HepG2 (cell line): ENCODE results near the gene SFTA2. TPM values are rescaled to one million over a fixed set of nuclear protein-coding genes. Genes with fewer than 3 reads are reported as not detected.

Experiments used
- ATAC-seq: fragments of 200-7000 bp; cut with Tn5 transposase; 3 replicates; pipeline ENCODE4 v1.9.1; 2020; ENCODE audit warnings: mild to moderate bottlenecking, moderate library complexity
- BruUV-seq: library from RNA; stranded (reverse); fragments of 400-500 nt; replicated peaks from 2 replicates; lab custom pipeline; 2021; lab: Mats Ljungman, UMichigan
- CTCF ChIA-PET: fragments of 300-600 bp; formaldehyde crosslinking; extraction: SDS; loops from one replicate; lab custom pipeline; 2021; ENCODE audit warnings: low total read pairs, inconsistent platforms, low intra/inter-chr PET ratio; lab: Yijun Ruan, JAX
- POLR2A ChIA-PET: fragments of 350-600 bp; sonication (Branson Sonifier 250); formaldehyde crosslinking; loops from one replicate; lab custom pipeline; 2020; ENCODE audit warnings: antibody characterized with exemption, inconsistent platforms; lab: Yijun Ruan, JAX
- DNase-seq: peaks from one replicate; pipeline ENCODE4 v3.0.0-alpha.2; 2015; ENCODE audit warnings: low spot score
- FAIRE-seq: peaks from 3 replicates; lab custom pipeline; 2011; peaks lifted over from hg19 to GRCh38; lab: Jason Lieb, UNC
- H2AFZ ChIP-seq: one replicate; pipeline ENCODE4 v1.6.1; 2011; ENCODE audit warnings: low read length, inconsistent platforms
- H3K27ac ChIP-seq: fragments of 300-600 bp; 3 replicates; pipeline ENCODE4 v1.8.0; 2011; ENCODE audit warnings: mixed run types, mild to moderate bottlenecking, mixed read lengths, low read length, inconsistent platforms; ENCODE audit not compliant: insufficient read depth; ENCODE audit errors: extremely low read length
- H3K27me3 ChIP-seq, 2 experiments: fragments of 200-600 bp in 1 of 2; 2 replicates in 1 of 2; 3 replicates in 1 of 2; pipeline versions ENCODE4 v1.6.0 to v1.8.0; 2011; ENCODE audit warnings: low read length in 2 of 2, mild to moderate bottlenecking in 2 of 2, moderate library complexity in 2 of 2, inconsistent platforms in 1 of 2; ENCODE audit not compliant: insufficient read depth in 2 of 2, control insufficient read depth in 1 of 2
- H3K36me3 ChIP-seq, 2 experiments: fragments of 200-600 bp in 1 of 2; replicated peaks in 1 of 2; 2 replicates in 1 of 2; 3 replicates in 1 of 2; pipeline versions ENCODE4 v1.5.1 to v1.8.0; 2011; ENCODE audit warnings: low read length in 2 of 2, inconsistent platforms in 1 of 2; ENCODE audit not compliant: insufficient read depth in 2 of 2, control insufficient read depth in 1 of 2
- H3K4me1 ChIP-seq: 2 replicates; pipeline ENCODE4 v1.5.1; 2012; ENCODE audit warnings: low read length, inconsistent platforms; ENCODE audit not compliant: insufficient read depth
- H3K4me2 ChIP-seq: 2 replicates; pipeline ENCODE4 v1.6.0; 2011; ENCODE audit warnings: low read depth, low read length, inconsistent platforms
- H3K4me3 ChIP-seq, 3 experiments: fragments of 200-600 bp in 1 of 3; sonication (generic), shearing (Covaris generic) in 1 of 3; replicated peaks in 1 of 3; 2 replicates each; pipeline ENCODE4 v1.5.1; 2011 to 2016; ENCODE audit warnings: low read length in 3 of 3, inconsistent platforms in 2 of 3, low read depth in 2 of 3, mild to moderate bottlenecking in 2 of 3, control low read depth in 1 of 3, mixed read lengths in 1 of 3; ENCODE audit not compliant: insufficient read depth in 1 of 3
- H3K79me2 ChIP-seq: one replicate; pipeline ENCODE4 v1.6.1; 2011; ENCODE audit warnings: low read length, inconsistent platforms; ENCODE audit not compliant: insufficient read depth
- H3K9ac ChIP-seq: 2 replicates; pipeline ENCODE4 v1.6.0; 2011; ENCODE audit warnings: mild to moderate bottlenecking, low read depth, low read length, inconsistent platforms; ENCODE audit not compliant: insufficient read depth
- H3K9me3 ChIP-seq: 2 replicates; pipeline ENCODE4 v1.5.1; 2012; ENCODE audit warnings: mild to moderate bottlenecking, low read length
- H4K20me1 ChIP-seq: 2 replicates; pipeline ENCODE4 v1.6.0; 2011; ENCODE audit warnings: inconsistent platforms, mild to moderate bottlenecking, low read length, moderate library complexity; ENCODE audit not compliant: insufficient read depth
- ATF6 ChIP-seq: sonication (generic); formaldehyde crosslinking; conservative IDR thresholded peaks from 2 replicates; pipeline ENCODE4 v1.4.0; 2020; ENCODE audit warnings: missing genetic modification reagents
- CHCHD3 ChIP-seq: sonication (generic); formaldehyde crosslinking; IDR thresholded peaks from 2 replicates; pipeline ENCODE4 v1.8.0; 2022; ENCODE audit warnings: mild to moderate bottlenecking, missing genetic modification reagents, moderate library complexity
- GZF1 ChIP-seq: sonication (generic); formaldehyde crosslinking; IDR thresholded peaks from 2 replicates; pipeline ENCODE4 v1.5.1; 2020; ENCODE audit warnings: mild to moderate bottlenecking, missing genetic modification reagents
- HDAC2 ChIP-seq: sonication (generic); formaldehyde crosslinking; IDR thresholded peaks from 2 replicates; pipeline ENCODE4 v1.4.0; 2020; ENCODE audit warnings: missing genetic modification reagents
- HNRNPLL ChIP-seq: fragments of 200-400 bp; formaldehyde crosslinking; IDR thresholded peaks from 2 replicates; pipeline ENCODE4 v1.6.1; 2017; ENCODE audit warnings: mild to moderate bottlenecking, low read depth, low read length; ENCODE audit not compliant: poor library complexity, severe bottlenecking
- MAX ChIP-seq: IDR thresholded peaks from 2 replicates; pipeline ENCODE4 v1.6.1; 2012; ENCODE audit warnings: inconsistent platforms
- MXD4 ChIP-seq: IDR thresholded peaks from 2 replicates; pipeline ENCODE4 v1.6.1; 2016; ENCODE audit warnings: mild to moderate bottlenecking, missing biosample characterization, missing genetic modification reagents
- NR2F2 ChIP-seq: IDR thresholded peaks from 2 replicates; pipeline ENCODE4 v1.6.1; 2012; ENCODE audit warnings: low read depth, inconsistent platforms, borderline replicate concordance
- PAF1 ChIP-seq: IDR thresholded peaks from 2 replicates; pipeline ENCODE4 v1.6.1; 2016; ENCODE audit warnings: missing genetic modification reagents, missing compliant biosample characterization
- RFXAP ChIP-seq: sonication (generic); formaldehyde crosslinking; IDR thresholded peaks from 2 replicates; pipeline ENCODE4 v1.4.0; 2020; ENCODE audit warnings: missing genetic modification reagents, borderline replicate concordance
- RXRA ChIP-seq: sonication (generic); formaldehyde crosslinking; IDR thresholded peaks from 2 replicates; pipeline ENCODE4 v1.5.1; 2020; ENCODE audit warnings: missing genetic modification reagents
- SNAI1 ChIP-seq: sonication (generic); formaldehyde crosslinking; IDR thresholded peaks from 2 replicates; pipeline ENCODE4 v1.5.0; 2020; ENCODE audit warnings: mild to moderate bottlenecking, missing genetic modification reagents, borderline replicate concordance
- SRF ChIP-seq: IDR thresholded peaks from 2 replicates; pipeline ENCODE4 v1.6.1; 2011; ENCODE audit warnings: mild to moderate bottlenecking, low read depth, low read length, moderate library complexity
- ZNF335 ChIP-seq: sonication (generic); formaldehyde crosslinking; IDR thresholded peaks from 2 replicates; pipeline ENCODE4 v1.4.0; 2020; ENCODE audit warnings: missing genetic modification reagents
- ZNF703 ChIP-seq: sonication (generic); formaldehyde crosslinking; IDR thresholded peaks from 2 replicates; pipeline ENCODE4 v1.5.1; 2020; ENCODE audit warnings: missing genetic modification reagents, mild to moderate bottlenecking, moderate library complexity, borderline replicate concordance
- ZXDC ChIP-seq: sonication (generic); formaldehyde crosslinking; IDR thresholded peaks from 2 replicates; pipeline ENCODE4 v1.5.0; 2020; ENCODE audit warnings: mild to moderate bottlenecking, missing genetic modification reagents
- WGBS: methylation state at CpG from one replicate; pipeline ENCODE4 v1.1.6; 2017; ENCODE audit warnings: low lambda C conversion rate; 5-methylcytosine and 5-hydroxymethylcytosine counted together
- in situ Hi-C: cut with HindIII; loops from 2 replicates; pipeline ENCODE4 v1.10.0; 2017; ENCODE audit warnings: low pct_unique_long_range_greater_than_20kb; ENCODE audit not compliant: extremely low pct_ligation_motif_present
- intact Hi-C: fragments of 100-400 bp; cut with micrococcal nuclease; formaldehyde crosslinking; loops from one replicate; pipeline ENCODE4 v1.10.0; 2022; ENCODE audit not compliant: unreplicated experiment
- polyA plus RNA-seq, 8 experiments: library from polyadenylated mRNA; depleted of rRNA in 3 of 8; stranded (reverse) in 7 of 8; unstranded in 1 of 8; fragments of >200 nt; fragmentation: Illumina TruSeq in 4 of 8; extraction: Trizol in 4 of 8; gene quantifications; 2 replicates each; pipeline versions ENCODE4 v1.2.1 to v1.2.3, GENCODE V29; 2011 to 2016; ENCODE audit warnings: low read depth in 4 of 8, missing spikeins in 1 of 8, mixed read lengths in 1 of 8; ENCODE audit not compliant: insufficient read depth in 1 of 8
- total RNA-seq, 5 experiments: library from RNA; depleted of rRNA; stranded (reverse); fragments of >200 nt; fragmentation: Illumina TruSeq; extraction: Trizol; gene quantifications; 2 replicates each; pipeline ENCODE4 v1.2.3, GENCODE V29; 2016; ENCODE audit warnings: low read depth in 1 of 5

SFTA2 gene
- total and polyA plus RNA-seq, 2 of the 13 experiments (the other 11 are each of a cell fraction or from before 2014, with no cell fraction given): not detected

GRCh38 chr6:30914854-30915590 is 16.9 kb downstream of the SFTA2 start (continued):
- TF ChIP-seq SNAI1 (0 out of 2 replicates have a peak, but pooled peaks have one; percentile 8), SRF (no peak), HDAC2 (CRISPR knock-in tag) (no peak)

- Histone ChIP-seq H3K79me2 (peaks cover 15% of the 10 kb centered on the region), H3K9me3 (no peaks in the 10 kb centered on the region), H3K27ac (peak within 1 kb of the TSS; percentile 81), H4K20me1 (no peaks in the 10 kb centered on the region), H3K9ac (peak within 1 kb of the TSS; percentile 90), H3K4me2 (peak within 1 kb of the TSS; percentile 97), H3K27me3 (no peaks in the 10 kb centered on the region), H2AFZ (no peak within 1 kb of the TSS), H3K4me1 (peaks cover 32% of the 10 kb centered on the region), H3K36me3 (peaks cover 14 to 49% of the 10 kb centered on the region in 2 experiments), H3K4me3 (peak within 1 kb of the TSS; percentile 61 to 80 (median 78))
- DNase-seq: peak; percentile 92
- BruUV-seq: TSS peak; percentile 78
- CTCF ChIA-PET: interaction anchor here (1.2 to 3.1 kb wide), 5 partner anchors 85 to 166 kb away, joined by 3 to 11 read pairs (median 9); no protein-coding TSS in a partner anchor
- in situ Hi-C loops: no loop called here
- POLR2A ChIA-PET: interaction anchor here (0.7 to 3.4 kb wide), 24 partner anchors 9 to 627 kb away, joined by 3 to 24 read pairs (median 4); partner anchors contain the start of genes DDR1, DDX39B, GNL1 and MDC1
- WGBS: 0% methylated on average over 27 of the region's 52 CpGs
- peak; percentile 70 for FAIRE-seq
- ATAC-seq: peak; percentile 96
- intact Hi-C loops: loop anchor here (1.0 to 2.0 kb wide), 3 partner anchors 86 to 173 kb away; no protein-coding TSS in a partner anchor
- TF ChIP-seq RFXAP (CRISPR knock-in tag) (peak; percentile 63), MXD4 (CRISPR knock-in tag) (peak; percentile 92), CHCHD3 (CRISPR knock-in tag) (peak; percentile 87), HNRNPLL (peak; percentile 75), NR2F2 (0 out of 2 replicates have a peak, but pooled peaks have one; percentile 11), MAX (peak; percentile 95), RXRA (CRISPR knock-in tag) (peak; percentile 54), ZNF703 (no peak; the same call in 1 of the 2 replicates), ZXDC (CRISPR knock-in tag) (peak; percentile 94; the same call in 1 of the 2 replicates), PAF1 (CRISPR knock-in tag) (no peak; the same call in 1 of the 2 replicates), ZNF335 (CRISPR knock-in tag) (peak; percentile 82; the same call in 1 of the 2 replicates), ATF6 (peak; percentile 85; the same call in 1 of the 2 replicates), GZF1 (CRISPR knock-in tag) (peak; percentile 58; the same call in 1 of the 2 replicates)
Observed at GRCh38 chr6:30914076-30914853, 17.7 kb downstream of the SFTA2 start, which contains the start of gene VARS2. Gene VARS2 (plus strand): TSS chr6:30914238. CDS start chr6:30914837, 599 bp downstream.
